Activated CD8-positive, alpha-beta T cell treated with anti-CD3 and anti-CD28 coated beads for 36 hours (primary cell): ENCODE results near the gene TPCN1. TPM values are rescaled to one million over a fixed set of nuclear protein-coding genes. Genes with fewer than 3 reads are reported as not detected.

ENCODE experiments used
- ATAC-seq: fragments of 200-7000 bp; cut with Tn5 transposase; one replicate; pipeline ENCODE4 v1.10.0; 2021; ENCODE audit warnings: mild to moderate bottlenecking, moderate library complexity
- CTCF ChIA-PET: fragments of 350-600 bp; sonication (Branson Sonifier 250); formaldehyde crosslinking; loops from one replicate; lab custom pipeline; 2021; ENCODE audit warnings: antibody characterized with exemption; lab: Charles Lee
- POLR2A ChIA-PET: fragments of 350-600 bp; sonication (Branson Sonifier 250); formaldehyde crosslinking; loops from one replicate; lab custom pipeline; 2021; ENCODE audit warnings: antibody characterized with exemption; lab: Charles Lee
- DNase-seq: peaks from one replicate; pipeline ENCODE4 v3.0.0-alpha.2; 2020
- H3K27ac Mint-ChIP-seq: one replicate; pipeline ENCODE4 v1.8.0; 2021; ENCODE audit warnings: mild to moderate bottlenecking, mixed read lengths
- H3K27me3 Mint-ChIP-seq: one replicate; pipeline ENCODE4 v1.8.0; 2021; ENCODE audit warnings: mixed read lengths
- H3K36me3 Mint-ChIP-seq: one replicate; pipeline ENCODE4 v1.8.0; 2021; ENCODE audit warnings: low read depth, mixed read lengths
- H3K4me1 Mint-ChIP-seq: one replicate; pipeline ENCODE4 v1.8.0; 2021; ENCODE audit warnings: low read depth, mixed read lengths
- H3K4me3 Mint-ChIP-seq: one replicate; pipeline ENCODE4 v1.8.0; 2021; ENCODE audit warnings: mild to moderate bottlenecking, moderate library complexity, mixed read lengths
- H3K9me3 Mint-ChIP-seq: one replicate; pipeline ENCODE4 v1.8.0; 2021; ENCODE audit warnings: mixed read lengths
- CTCF ChIP-seq: fragments of 200-600 bp; IDR thresholded peaks from one replicate; pipeline ENCODE4 v1.8.0; 2022; ENCODE audit warnings: antibody characterized with exemption, mild to moderate bottlenecking
- intact Hi-C: fragments of 100-400 bp; cut with micrococcal nuclease; formaldehyde crosslinking; loops from one replicate; pipeline ENCODE4 v1.10.0; 2022
- total RNA-seq, 2 experiments: library from RNA; stranded (reverse); gene quantifications; one replicate each; pipeline ENCODE4 v1.2.3, GENCODE V29; 2021

TPCN1 gene
- total RNA-seq, 2 experiments from 2014 or later: 29.9 to 33.5 TPM

DNA sequence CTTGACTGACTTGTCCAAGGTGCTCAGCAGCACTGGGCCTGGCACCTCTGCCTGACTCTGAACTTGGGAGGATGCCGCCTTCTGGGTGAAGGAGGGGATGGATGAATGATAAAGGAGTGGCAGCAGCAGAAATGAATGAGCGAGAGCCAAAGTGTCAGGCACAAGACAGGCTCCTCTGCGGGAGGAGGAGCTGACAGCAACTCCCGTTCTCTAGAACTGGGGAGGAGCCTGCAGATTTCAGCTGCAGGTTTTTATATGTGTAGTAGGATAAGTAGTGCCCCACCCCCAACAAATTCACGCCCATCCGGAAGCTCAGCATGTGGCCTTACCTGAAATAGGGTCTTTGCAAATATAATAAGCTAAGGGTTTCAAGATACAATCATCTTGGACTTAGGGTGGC is 80.5 kb downstream of the TPCN1 start:
- CTCF ChIA-PET: no interaction called here
- intact Hi-C loops: no loop called here
- Mint-ChIP-seq H3K4me1 (peaks cover 13% of the 10 kb centered on the region), H3K36me3 (peaks cover 17% of the 10 kb centered on the region), H3K9me3 (no peaks in the 10 kb centered on the region), H3K27ac (no peak overlapping the region), H3K4me3 (no peak overlapping the region), H3K27me3 (no peaks in the 10 kb centered on the region)
- ATAC-seq (no peak), DNase-seq (no peak)
- POLR2A ChIA-PET: no interaction called here
- no peak for TF ChIP-seq CTCF

- H3K4me3 Mint-ChIP-seq: no peak overlapping the region
- H3K9me3 Mint-ChIP-seq: no peaks in the 10 kb centered on the region
- peaks cover 13% of the 10 kb centered on the region for H3K4me1 Mint-ChIP-seq
- intact Hi-C loops: no loop called here
- H3K27ac Mint-ChIP-seq: peak overlapping the region; percentile 66
- TF ChIP-seq CTCF: no peak
- ChIA-PET POLR2A (no interaction called here), CTCF (no interaction called here)
- H3K27me3 Mint-ChIP-seq: no peaks in the 10 kb centered on the region
- peaks cover 20% of the 10 kb centered on the region for H3K36me3 Mint-ChIP-seq
- DNase-seq (no peak), ATAC-seq (no peak)
Observed at GRCh38 chr12:113302466-113302865, 81.2 kb downstream of the TPCN1 start.

GRCh38 chr12:113302886-113303640 is 81.8 kb downstream of the TPCN1 start:
- ChIA-PET CTCF (no interaction called here), POLR2A (no interaction called here)
- peak; percentile 34 for DNase-seq
- intact Hi-C loops: no loop called here
- peaks cover 13% of the 10 kb centered on the region for H3K4me1 Mint-ChIP-seq
- TF ChIP-seq CTCF: no peak
- H3K4me3 Mint-ChIP-seq: no peak overlapping the region
- ATAC-seq: peak; percentile 47
- H3K36me3 Mint-ChIP-seq: peaks cover 20% of the 10 kb centered on the region
- H3K27me3 Mint-ChIP-seq: no peaks in the 10 kb centered on the region
- H3K27ac Mint-ChIP-seq: peak overlapping the region; percentile 66
- H3K9me3 Mint-ChIP-seq: no peaks in the 10 kb centered on the region

- no peak for TF ChIP-seq CTCF
- no peak overlapping the region for H3K27ac Mint-ChIP-seq
- H3K27me3 Mint-ChIP-seq: no peaks in the 10 kb centered on the region
- ChIA-PET POLR2A (interaction anchor here (0.9 kb wide), 1 partner anchor 34 kb away, joined by 3 read pairs; no protein-coding TSS in a partner anchor), CTCF (no interaction called here)
- intact Hi-C loops: no loop called here
- no peak for ATAC-seq
- no peak overlapping the region for H3K4me3 Mint-ChIP-seq
- DNase-seq: no peak
- H3K9me3 Mint-ChIP-seq: no peaks in the 10 kb centered on the region
- peaks cover 23% of the 10 kb centered on the region for H3K36me3 Mint-ChIP-seq
- peaks cover 13% of the 10 kb centered on the region for H3K4me1 Mint-ChIP-seq
Observed at GRCh38 chr12:113305281-113305856, 84.1 kb downstream of the TPCN1 start.

GRCh38 chr12:113306382-113306781 is 85.1 kb downstream of the TPCN1 start:
- Mint-ChIP-seq H3K27ac (no peak overlapping the region), H3K4me1 (peaks cover 13% of the 10 kb centered on the region), H3K27me3 (no peaks in the 10 kb centered on the region), H3K9me3 (no peaks in the 10 kb centered on the region), H3K36me3 (peaks cover 28% of the 10 kb centered on the region), H3K4me3 (no peak overlapping the region)
- ChIA-PET CTCF (interaction anchor here (1.2 kb wide), 1 partner anchor 17 kb away, joined by 3 read pairs; no protein-coding TSS in a partner anchor), POLR2A (interaction anchor here (0.9 kb wide), 1 partner anchor 35 kb away, joined by 3 read pairs; no protein-coding TSS in a partner anchor)
- no peak for ATAC-seq
- no peak for TF ChIP-seq CTCF
- no peak for DNase-seq
- intact Hi-C loops: no loop called here
